IPS-11a (cell line): ENCODE measurements around the gene CKB.

Experiments
- H3K4me3 ChIP-seq: one replicate; pipeline ENCODE4 v1.5.1; 2013; ENCODE audit warnings: low read depth, low read length, control low read depth

Gene CKB

GRCh38 chr14:103539056-103539825, 16.6 kb upstream of the CKB start:
- no peak overlapping the region for H3K4me3 ChIP-seq

DNA sequence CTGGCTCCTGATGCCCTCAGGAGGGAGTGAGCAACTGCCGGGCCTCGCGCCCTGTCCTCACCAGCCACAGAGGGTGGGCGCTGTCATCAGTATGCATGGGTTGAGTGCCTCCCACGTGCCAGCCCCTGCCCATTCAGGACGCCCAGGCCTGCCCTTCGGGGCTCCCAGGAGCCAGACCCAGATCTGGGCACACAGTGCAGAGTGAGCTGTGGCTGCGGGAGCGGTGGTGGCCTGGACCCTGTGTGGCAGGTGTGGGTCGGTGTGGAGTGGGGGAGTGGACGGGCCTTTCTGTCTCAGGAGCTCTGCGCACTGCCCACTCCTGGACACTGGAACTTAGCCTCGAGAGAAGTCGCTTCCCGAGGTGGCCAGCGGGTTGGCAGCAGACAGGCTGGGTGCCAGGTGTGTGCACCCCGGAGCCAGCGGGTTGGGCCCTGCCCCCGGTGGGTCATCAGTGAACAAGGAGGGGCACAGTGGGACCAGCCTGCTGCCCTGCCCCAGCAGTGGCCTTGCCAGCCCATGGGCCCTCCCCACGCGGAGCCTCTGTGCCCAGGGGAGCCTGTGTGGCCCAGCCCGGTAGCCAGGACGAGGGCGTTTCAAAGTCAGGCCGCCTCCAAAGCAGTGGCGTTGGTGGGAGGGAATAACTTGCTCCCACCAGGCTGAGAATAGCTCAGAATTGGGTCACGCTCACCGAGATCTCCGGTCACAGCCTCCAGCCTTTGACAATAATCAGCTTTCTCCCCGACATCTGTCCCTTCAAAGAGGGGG, 15.8 kb upstream of the CKB start:
- H3K4me3 ChIP-seq: no peak overlapping the region

DNA sequence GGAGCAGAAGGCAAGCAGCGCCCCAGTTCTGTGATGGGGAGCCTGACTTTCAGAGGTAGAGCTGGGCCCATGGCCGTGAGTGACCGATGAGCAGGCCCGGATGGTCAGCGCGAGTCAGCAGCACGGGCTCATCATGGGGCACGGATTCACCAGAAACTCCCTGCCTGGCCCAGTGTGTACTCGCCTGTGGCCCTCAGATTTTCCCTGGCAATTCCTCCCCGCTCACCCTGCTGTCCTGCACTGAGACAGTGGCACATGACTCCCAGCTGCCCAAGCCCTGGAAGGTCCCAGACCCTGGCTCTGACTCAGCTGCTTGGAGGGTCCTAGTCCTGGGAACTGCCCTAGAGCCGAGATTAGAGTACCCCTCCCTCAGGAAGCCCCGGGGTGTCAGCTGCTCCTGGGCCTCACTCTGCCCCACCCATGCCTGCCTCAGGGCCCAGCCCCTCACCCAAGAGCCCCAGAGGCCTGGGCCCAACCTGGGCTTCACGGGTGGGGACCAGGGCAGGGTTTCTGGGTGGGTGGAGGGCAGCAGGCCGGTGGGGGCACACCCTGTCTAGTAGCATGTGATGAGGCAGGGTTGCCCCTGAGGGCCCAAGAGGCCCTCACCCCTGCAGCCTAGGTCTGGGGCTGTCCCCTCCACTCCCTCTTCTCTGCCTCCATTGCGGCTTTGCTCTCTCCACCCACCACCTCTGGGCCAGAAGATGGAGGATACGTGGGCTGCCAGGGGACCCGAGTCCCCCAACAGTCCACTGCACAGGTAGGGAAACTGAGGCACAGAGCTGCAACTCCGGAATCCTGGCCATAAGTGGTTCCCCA, 14.8 kb upstream of the CKB start:
- no peak overlapping the region for H3K4me3 ChIP-seq

DNA sequence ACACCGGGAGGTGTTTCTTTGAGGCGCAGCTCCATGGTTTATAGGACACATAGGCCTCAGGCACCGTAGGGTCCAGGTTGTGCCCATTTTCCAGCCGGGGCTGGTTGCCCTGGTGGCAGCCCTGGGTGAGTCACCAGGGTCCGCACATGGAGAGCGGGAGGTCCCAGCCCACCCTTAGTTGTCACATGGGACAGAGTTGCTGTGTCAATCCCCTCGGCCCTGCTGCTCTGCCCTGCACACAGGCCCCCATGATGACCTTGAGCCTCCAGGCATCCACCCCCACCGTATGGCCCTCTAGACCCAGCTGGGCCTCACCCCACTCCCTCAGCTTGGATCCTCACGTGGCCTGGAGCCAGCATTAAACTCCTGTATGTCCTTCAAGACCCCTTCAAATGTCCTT, 14.1 kb upstream of the CKB start:
- H3K4me3 ChIP-seq: no peak overlapping the region

GRCh38 chr14:103535891-103536565, 13.4 kb upstream of the CKB start:
- no peak overlapping the region for H3K4me3 ChIP-seq

GRCh38 chr14:103535081-103535890, 12.7 kb upstream of the CKB start:
- H3K4me3 ChIP-seq: no peak overlapping the region

- no peak overlapping the region for H3K4me3 ChIP-seq
Observed at GRCh38 chr14:103534576-103535061, 12.0 kb upstream of the CKB start.

- no peak overlapping the region for H3K4me3 ChIP-seq
Observed at GRCh38 chr14:103533999-103534575, 11.5 kb upstream of the CKB start.

GRCh38 chr14:103533137-103533998, 10.7 kb upstream of the CKB start:
- no peak overlapping the region for H3K4me3 ChIP-seq

GRCh38 chr14:103532216-103533136, 9.8 kb upstream of the CKB start:
- no peak overlapping the region for H3K4me3 ChIP-seq

DNA sequence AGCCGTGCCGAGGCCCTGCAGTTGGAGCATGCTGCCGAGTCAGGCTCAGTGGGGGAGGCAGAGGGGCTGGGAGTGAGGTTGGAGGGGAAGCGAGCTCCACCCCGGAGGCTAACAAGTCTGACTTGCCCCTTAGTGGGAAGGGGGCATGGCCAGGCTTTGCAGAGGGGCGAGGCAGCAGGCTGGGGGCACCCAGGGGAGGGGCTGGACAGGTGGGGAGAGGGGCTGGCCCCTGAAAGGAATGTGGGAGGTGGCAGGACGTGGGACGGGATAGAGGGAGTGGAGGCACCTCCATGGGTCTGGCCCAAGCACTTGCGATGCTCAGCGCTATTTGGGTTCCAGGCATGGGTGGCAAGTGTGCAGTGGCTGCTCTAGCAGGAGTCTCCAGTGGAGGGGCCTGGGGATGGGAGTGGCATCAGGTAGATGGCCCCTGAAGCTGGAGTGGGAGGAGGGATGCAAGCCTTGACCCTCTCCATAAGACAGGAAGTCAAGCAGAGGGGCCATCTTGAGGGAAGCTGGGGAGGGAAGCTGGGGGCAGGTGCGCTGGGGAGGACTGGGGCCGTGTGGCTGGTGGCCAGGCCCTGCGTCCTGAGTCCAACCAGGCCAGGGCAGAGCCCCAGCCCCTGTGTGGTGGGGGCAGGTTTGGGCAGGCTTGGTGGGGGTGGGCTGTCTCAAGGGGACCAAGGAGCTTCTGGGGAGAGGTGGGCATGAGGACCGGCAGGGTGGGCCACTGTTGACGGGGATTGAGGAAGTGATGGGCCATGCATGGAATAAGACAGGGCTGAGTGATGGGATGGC, 9.0 kb upstream of the CKB start:
- no peak overlapping the region for H3K4me3 ChIP-seq

DNA sequence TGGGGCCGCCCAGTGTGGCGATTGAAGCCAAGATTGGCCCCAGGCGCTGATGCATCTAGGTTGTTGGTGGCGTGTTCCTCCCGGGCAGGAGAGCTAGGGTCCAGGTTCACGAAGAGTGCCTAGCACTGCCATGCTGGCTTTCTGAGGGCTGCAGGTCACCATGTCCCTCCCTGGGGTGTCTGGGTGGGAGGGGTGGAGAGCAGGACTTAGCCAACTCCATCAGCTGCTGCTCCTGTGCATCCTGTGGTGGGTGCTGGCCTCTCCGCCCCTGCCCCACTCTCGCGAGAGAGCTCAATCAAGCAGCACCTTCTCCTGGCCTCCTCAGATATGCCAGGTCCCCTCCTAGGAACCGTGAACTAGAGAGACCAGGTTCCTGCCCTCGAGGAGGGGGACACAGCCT, 8.2 kb upstream of the CKB start:
- no peak overlapping the region for H3K4me3 ChIP-seq

GRCh38 chr14:103530390-103530789, 7.8 kb upstream of the CKB start:
- H3K4me3 ChIP-seq: no peak overlapping the region

- peak overlapping the region; percentile 98 for H3K4me3 ChIP-seq
Observed at GRCh38 chr14:103529383-103530365, 7.0 kb upstream of the CKB start.

- H3K4me3 ChIP-seq: peak within 1 kb of the TSS; percentile 98
Observed at GRCh38 chr14:103528587-103529382, 6.2 kb upstream of the CKB start, which contains the start of gene TRMT61A. TRMT61A (plus strand) TSS chr14:103529196; CDS start chr14:103529979, 783 bp downstream.
